SH-SY5Y (cell line): Measurements from ENCODE around the gene LTV1.

Experiments used
- GATA2 ChIP-seq: IDR thresholded peaks from 2 replicates; pipeline ENCODE4 v1.6.1; 2011; ENCODE audit warnings: mild to moderate bottlenecking, low read depth, low read length
- GATA3 ChIP-seq: IDR thresholded peaks from 2 replicates; pipeline ENCODE4 v1.6.1; 2011; ENCODE audit warnings: low read depth, mild to moderate bottlenecking, low read length, moderate library complexity

DNA sequence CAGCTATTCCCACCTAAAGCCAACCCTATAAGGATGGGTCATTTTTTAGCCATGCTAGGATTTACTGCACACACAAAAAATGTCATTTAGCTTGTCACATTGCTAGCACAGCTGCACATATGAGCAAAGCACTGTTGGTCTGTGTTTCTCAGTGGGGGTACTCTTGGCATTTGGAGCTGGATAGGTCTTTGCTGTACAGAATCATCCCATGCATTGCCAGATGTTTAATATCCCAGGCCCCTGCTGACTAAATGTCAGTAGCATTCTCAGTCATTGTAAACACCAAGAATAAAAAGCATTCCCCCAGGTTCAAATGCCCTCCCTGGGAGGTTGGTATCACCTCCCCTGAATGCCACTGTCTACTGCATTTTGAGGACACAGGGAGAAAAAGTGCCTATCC is 14.6 kb upstream of the LTV1 start:
- TF ChIP-seq GATA3 (no peak), GATA2 (no peak)
